HEK293T (cell line): Measurements from ENCODE around the gene TIE1.

Experiments used
- CTCF ChIA-PET: fragments of 350-600 bp; formaldehyde crosslinking; extraction: SDS; loops from one replicate; lab custom pipeline; 2021; ENCODE audit warnings: antibody characterized with exemption, inconsistent platforms; lab: Yijun Ruan, JAX
- POLR2A ChIA-PET: fragments of 350-600 bp; formaldehyde crosslinking; extraction: SDS; loops from one replicate; lab custom pipeline; 2020; ENCODE audit warnings: antibody characterized with exemption, inconsistent platforms; lab: Yijun Ruan, JAX
- DNase-seq: peaks from one replicate; pipeline ENCODE4 v3.0.0; 2012; ENCODE audit warnings: mixed read lengths; ENCODE audit errors: extremely low spot score
- ARNT ChIP-seq: fragments of 450-650 bp; IDR thresholded peaks from 2 replicates; pipeline ENCODE4 v1.6.1; 2017; ENCODE audit warnings: mild to moderate bottlenecking
- BHLHE40 ChIP-seq: fragments of 450-650 bp; IDR thresholded peaks from 2 replicates; pipeline ENCODE4 v1.6.1; 2016; ENCODE audit warnings: mild to moderate bottlenecking, moderate library complexity, borderline replicate concordance
- CTBP1 ChIP-seq: fragments of 450-650 bp; IDR thresholded peaks from 2 replicates; pipeline ENCODE4 v1.6.1; 2016; ENCODE audit warnings: borderline replicate concordance
- ELF4 ChIP-seq: fragments of 450-650 bp; IDR thresholded peaks from 2 replicates; pipeline ENCODE4 v1.6.1; 2017; ENCODE audit warnings: antibody characterized with exemption
- FOXA1 ChIP-seq: fragments of 450-650 bp; IDR thresholded peaks from 2 replicates; pipeline ENCODE4 v1.6.1; 2016; ENCODE audit warnings: mild to moderate bottlenecking
- FOXK2 ChIP-seq: fragments of 450-650 bp; IDR thresholded peaks from 2 replicates; pipeline ENCODE4 v1.6.1; 2016; ENCODE audit warnings: mild to moderate bottlenecking
- FOXM1 ChIP-seq: fragments of 450-650 bp; IDR thresholded peaks from 2 replicates; pipeline ENCODE4 v1.6.1; 2017; ENCODE audit warnings: mild to moderate bottlenecking, borderline replicate concordance
- HDGF ChIP-seq: fragments of 450-650 bp; IDR thresholded peaks from 2 replicates; pipeline ENCODE4 v1.6.1; 2017; ENCODE audit warnings: antibody characterized with exemption, borderline replicate concordance
- L3MBTL2 ChIP-seq: fragments of 450-650 bp; conservative IDR thresholded peaks from 2 replicates; pipeline ENCODE4 v1.6.1; 2016; ENCODE audit warnings: mild to moderate bottlenecking
- LEF1 ChIP-seq: fragments of 450-650 bp; IDR thresholded peaks from 2 replicates; pipeline ENCODE4 v1.6.1; 2017; ENCODE audit warnings: mild to moderate bottlenecking, borderline replicate concordance
- NFRKB ChIP-seq: fragments of 450-650 bp; IDR thresholded peaks from 2 replicates; pipeline ENCODE4 v1.6.1; 2016; ENCODE audit warnings: mild to moderate bottlenecking, moderate library complexity
- PKNOX1 ChIP-seq: fragments of 450-650 bp; IDR thresholded peaks from 2 replicates; pipeline ENCODE4 v1.6.1; 2016
- SP1 ChIP-seq: fragments of 450-650 bp; IDR thresholded peaks from 2 replicates; pipeline ENCODE4 v1.6.1; 2017
- SUZ12 ChIP-seq: fragments of 450-650 bp; IDR thresholded peaks from 2 replicates; pipeline ENCODE4 v1.6.1; 2016; ENCODE audit warnings: mild to moderate bottlenecking
- TARDBP ChIP-seq: fragments of 450-650 bp; IDR thresholded peaks from 2 replicates; pipeline ENCODE4 v1.6.1; 2016
- ZNF384 ChIP-seq: fragments of 450-650 bp; IDR thresholded peaks from 2 replicates; pipeline ENCODE4 v1.6.1; 2016

Gene TIE1

DNA sequence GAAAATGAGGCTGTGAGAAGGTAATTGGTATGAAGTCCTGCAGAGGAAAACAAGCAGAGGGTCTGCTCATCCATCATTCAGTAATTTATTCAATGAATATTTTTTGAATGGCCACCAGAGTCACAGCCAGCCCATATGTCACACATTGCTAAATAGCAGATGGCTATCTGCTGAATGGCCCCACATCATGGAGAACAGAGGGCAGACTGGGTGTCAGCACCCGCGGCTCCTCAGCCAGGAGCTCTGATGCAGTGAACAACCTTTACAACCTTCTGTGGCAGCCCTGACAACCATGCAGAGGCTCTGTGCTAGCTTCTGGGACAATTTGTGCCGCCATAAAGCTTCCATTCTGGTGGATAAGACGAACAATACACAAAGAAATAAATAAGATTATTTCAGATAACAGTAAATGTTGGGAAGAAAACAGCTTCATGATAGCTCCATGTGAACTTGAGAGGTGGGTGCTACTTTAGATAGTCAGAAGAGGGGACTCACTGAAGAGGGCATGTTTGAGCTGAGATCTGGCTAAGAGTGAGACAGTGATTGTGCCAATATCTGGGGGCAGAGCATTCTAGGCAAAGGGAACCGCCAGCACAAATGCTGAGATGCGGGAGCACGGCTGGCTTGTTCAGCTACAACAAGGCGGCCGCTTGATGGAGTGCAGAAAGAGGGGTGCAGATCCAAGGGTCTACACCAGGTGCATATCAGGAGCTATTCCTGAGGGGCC lies 12.6 kb upstream of the TIE1 start:
- no peak for DNase-seq
- TF ChIP-seq FOXA1 = no peak
- no peak for TF ChIP-seq SUZ12
- TF ChIP-seq ELF4 = no peak
- no peak for TF ChIP-seq FOXK2
- TF ChIP-seq NFRKB = no peak
- TF ChIP-seq ARNT = no peak
- TF ChIP-seq LEF1 = no peak
- TF ChIP-seq ZNF384 = no peak
- no peak for TF ChIP-seq HDGF
- CTCF ChIA-PET = no interaction called here
- POLR2A ChIA-PET = interaction anchor here (1.1 to 1.4 kb wide), 2 partner anchors 60 to 70 kb away, joined by 3 to 4 read pairs; no protein-coding TSS in a partner anchor

DNA sequence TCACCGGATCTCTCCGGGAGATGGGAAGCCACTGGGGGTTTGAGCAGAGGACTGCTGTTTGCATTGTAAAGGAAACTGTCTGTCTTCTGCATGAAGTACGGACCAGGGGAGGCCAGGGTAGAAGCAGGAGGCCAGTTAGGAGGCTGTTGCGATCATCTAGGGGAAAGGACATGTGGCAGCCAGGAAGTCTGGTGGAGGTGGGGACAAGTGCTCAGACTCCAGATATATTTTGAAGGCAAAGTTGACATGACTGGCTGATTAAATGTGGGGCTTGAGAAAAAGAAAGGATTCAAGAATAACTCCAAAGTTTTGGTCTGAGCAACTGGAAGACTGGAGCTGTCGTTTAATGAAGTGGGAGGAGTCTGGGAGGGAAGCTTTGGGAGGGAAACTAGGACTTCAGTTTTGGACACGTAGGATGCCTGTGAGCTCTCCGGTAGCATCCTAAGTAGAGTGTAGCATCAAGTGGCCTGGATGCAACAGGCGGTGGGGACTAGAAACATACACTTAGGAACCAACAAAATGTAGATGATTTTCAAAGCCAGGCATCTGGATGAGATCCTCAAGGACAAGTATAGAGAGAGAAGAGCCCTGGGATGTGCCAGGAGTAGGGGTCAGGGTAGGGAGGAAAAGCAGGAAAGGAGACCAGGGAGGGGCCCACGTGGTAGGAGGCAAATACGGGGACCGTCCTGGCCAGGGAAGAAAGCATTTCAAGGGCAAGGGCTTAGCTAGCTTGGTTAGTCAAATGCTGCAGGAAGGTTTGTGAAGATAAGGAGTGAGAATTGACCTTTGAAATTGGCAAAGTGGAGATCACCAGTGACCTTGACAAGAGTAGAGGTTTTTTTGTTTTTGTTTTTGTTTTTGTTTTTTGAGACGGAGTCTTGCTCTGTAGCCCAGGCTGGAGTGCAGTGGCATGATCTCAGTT lies 11.7 kb upstream of the TIE1 start:
- POLR2A ChIA-PET = interaction anchor here (1.1 to 1.4 kb wide), 2 partner anchors 60 to 69 kb away, joined by 3 to 4 read pairs; no protein-coding TSS in a partner anchor
- CTCF ChIA-PET = interaction anchor here (0.7 kb wide), 1 partner anchor 70 kb away, joined by 4 read pairs; no protein-coding TSS in a partner anchor
- no peak for DNase-seq
- no peak for TF ChIP-seq PKNOX1
- TF ChIP-seq ARNT = no peak
- TF ChIP-seq L3MBTL2 = no peak
- TF ChIP-seq FOXK2 = no peak
- no peak for TF ChIP-seq CTBP1
- no peak for TF ChIP-seq SUZ12
- no peak for TF ChIP-seq SP1
- no peak for TF ChIP-seq HDGF

- TF ChIP-seq ELF4 (no peak), FOXK2 (no peak), CTBP1 (no peak), L3MBTL2 (no peak), FOXM1 (no peak), ARNT (no peak), FOXA1 (no peak), BHLHE40 (no peak), NFRKB (no peak), PKNOX1 (no peak), TARDBP (no peak), SP1 (no peak)
- DNase-seq = no peak
- ChIA-PET POLR2A (no interaction called here), CTCF (interaction anchor here (1.1 to 1.3 kb wide), 2 partner anchors 11 to 66 kb away, joined by 3 to 4 read pairs; no protein-coding TSS in a partner anchor)
Observed at GRCh38 chr1:43292216-43292615, 8.6 kb upstream of the TIE1 start.

DNA sequence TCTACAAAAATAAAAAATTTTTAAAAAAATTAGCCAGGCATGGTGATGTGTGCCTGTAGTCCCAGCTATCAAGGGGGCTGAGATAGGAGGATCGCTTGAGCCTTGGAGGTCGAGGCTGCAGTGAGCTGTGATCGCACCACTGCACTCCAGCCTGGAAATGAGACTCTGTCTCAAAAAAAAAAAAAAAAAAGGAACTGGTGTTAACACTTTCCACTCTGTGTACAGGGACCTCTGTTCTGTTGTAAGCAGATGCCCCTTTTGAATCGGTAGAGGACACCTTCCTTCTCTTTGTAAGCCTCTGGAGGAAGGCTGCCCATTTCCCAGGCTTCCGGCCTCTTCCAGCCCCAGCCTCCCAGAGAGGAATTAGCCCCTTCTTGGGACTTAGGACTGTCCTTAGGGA lies 8.1 kb upstream of the TIE1 start:
- CTCF ChIA-PET = no interaction called here
- no peak for DNase-seq
- TF ChIP-seq HDGF (no peak), FOXK2 (no peak), ELF4 (no peak), L3MBTL2 (no peak), CTBP1 (no peak), NFRKB (no peak), PKNOX1 (no peak), SP1 (no peak), FOXM1 (no peak)
- POLR2A ChIA-PET = interaction anchor here (0.9 to 1.5 kb wide), 2 partner anchors 56 to 98 kb away, joined by 3 read pairs; no protein-coding TSS in a partner anchor

DNA sequence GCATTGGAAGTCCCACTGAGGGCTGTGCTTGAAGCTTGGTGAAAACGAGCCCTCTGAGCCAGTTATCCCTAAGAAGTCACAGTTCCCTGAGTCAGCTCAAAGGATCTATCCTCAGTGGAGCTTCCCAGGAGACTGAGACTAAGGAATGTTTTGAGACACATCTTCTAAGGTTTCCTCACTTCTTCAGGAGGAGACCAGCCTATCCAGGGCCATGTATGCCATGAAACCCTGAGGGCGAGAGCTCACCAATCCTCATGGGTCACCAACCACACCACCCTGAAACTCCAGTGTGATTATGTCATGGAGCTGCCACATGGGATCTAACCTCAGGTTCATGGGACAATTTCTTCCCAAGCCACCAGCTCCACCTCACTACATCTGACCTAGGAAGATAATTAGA lies 7.6 kb upstream of the TIE1 start:
- DNase-seq = no peak
- ChIA-PET POLR2A (interaction anchor here (0.7 to 2.0 kb wide), 4 partner anchors 37 to 97 kb away, joined by 3 to 7 read pairs (median 3); partner anchors contain the start of gene CDC20), CTCF (interaction anchor here (0.6 kb wide), 1 partner anchor 232 kb away, joined by 3 read pairs; no protein-coding TSS in a partner anchor)
- TF ChIP-seq FOXA1 (no peak), ARNT (no peak), BHLHE40 (no peak)
